ENCODE measurements around the gene ELL2.

- TF ChIP-seq POLR2AphosphoS5 (IDR thresholded peaks at IDR 0.05): no peak
- no peak for TF ChIP-seq CTCF (IDR thresholded peaks at IDR 0.05)
These were observed 83.0 kb downstream of the ELL2 start for GRCh38 chr5:95878417-95879323.
